NOMO-1 treated with dmso at 0.1 percent for 144 hours (cell line): ENCODE results near the gene IMPACT.

Experiments used
- DNase-seq: peaks from one replicate; lab custom pipeline; 2025; ENCODE audit not compliant: unreplicated experiment; lab: John Stamatoyannopoulos, UW

Gene IMPACT, protein sequence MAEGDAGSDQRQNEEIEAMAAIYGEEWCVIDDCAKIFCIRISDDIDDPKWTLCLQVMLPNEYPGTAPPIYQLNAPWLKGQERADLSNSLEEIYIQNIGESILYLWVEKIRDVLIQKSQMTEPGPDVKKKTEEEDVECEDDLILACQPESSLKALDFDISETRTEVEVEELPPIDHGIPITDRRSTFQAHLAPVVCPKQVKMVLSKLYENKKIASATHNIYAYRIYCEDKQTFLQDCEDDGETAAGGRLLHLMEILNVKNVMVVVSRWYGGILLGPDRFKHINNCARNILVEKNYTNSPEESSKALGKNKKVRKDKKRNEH

GRCh38 chr18:24426398-24427294, at the start of gene IMPACT:
IMPACT (plus strand) TSS chr18:24426670; CDS start chr18:24426757, 87 bp downstream.
- peak; percentile 77 for DNase-seq

- DNase-seq = no peak
These were observed 47.9 kb upstream of the IMPACT start for GRCh38 chr18:24378598-24378997.

GRCh38 chr18:24380163-24380747, 46.2 kb upstream of the IMPACT start:
- DNase-seq = no peak

DNA sequence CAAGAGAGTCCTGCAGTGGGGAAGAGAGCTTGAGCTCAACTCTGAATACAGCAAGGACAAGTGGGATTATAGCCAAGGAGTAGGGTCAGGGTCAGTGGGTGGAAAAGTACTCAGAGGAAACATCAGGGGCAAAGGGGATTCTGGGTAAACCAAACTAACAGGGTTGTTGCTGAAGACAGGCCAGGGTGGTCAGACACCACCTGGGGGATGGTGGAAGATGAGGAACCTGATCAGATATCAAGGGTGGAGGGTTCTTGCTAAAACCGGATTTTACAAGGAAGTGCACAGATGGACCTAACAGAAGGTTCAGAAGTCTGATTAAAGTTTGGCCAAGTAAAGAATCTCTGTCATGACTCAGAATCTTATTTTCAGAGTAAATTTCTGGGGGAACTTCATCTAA, 45.3 kb upstream of the IMPACT start:
- DNase-seq = no peak

- DNase-seq = peak; percentile 35
These were observed 39.8 kb upstream of the IMPACT start for GRCh38 chr18:24386681-24387080.

- no peak for DNase-seq
These were observed 37.5 kb upstream of the IMPACT start for GRCh38 chr18:24388957-24389356.

DNA sequence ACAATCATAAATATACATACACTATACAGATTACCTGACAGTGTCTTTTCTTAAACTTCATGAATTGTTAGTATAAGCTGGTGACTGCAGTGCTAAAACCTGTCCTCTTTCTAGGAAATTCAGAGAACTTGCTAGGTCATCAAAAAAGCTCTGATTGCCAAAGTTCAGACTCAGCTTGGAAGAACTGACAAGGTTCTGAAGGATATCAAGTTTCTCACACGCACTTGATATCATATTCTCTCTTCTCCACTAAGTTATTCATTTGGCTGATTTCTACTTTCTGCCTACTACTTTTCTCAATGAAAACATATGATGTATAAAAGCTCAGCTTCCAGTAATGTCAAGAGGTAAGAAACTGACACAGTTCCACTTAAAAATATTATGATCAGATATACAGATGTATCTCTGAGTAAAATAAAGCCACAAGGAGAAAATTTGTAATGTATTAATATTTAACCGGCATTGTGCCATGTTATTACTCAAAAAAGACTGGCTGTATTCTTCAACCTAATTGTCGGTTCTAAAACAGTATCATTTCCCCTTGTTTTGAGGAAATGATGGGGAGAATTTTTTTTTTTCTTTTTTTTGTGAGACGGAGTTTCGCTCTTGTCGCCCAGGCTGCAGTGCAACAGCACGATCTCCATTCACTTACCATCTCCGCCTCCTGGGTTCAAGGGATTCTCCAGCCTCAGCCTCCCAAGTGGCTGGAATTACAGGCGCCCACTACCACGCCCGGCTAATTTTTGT, 31.2 kb upstream of the IMPACT start:
- peak; percentile 57 for DNase-seq

DNA sequence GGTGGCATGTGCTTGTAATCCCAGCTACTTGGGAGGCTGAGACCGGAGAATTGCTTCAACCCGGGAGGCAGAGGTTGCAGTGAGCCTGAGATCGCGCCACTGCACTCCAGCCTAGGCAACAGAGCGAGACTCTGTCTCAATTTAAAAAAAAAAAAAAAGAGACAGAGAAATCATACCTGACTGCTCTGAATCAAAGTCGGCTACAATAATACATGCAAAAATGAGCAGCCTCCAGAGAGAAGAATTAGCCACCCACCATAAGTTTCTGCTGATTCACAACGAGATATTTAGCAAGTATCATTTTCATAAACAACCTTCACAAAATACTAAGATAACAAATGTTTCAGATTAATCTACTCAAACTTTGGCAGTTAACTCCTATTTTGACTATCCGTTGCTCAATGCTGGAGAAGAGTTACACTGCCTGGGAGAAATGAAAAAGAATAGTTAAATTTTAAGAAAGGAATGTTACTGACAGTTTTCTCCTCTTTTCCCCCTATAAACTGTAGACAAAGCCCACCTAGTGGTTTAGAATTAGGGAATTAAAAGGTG, 30.3 kb upstream of the IMPACT start:
- DNase-seq = no peak

- peak; percentile 46 for DNase-seq
These were observed 29.3 kb upstream of the IMPACT start for GRCh38 chr18:24397131-24397693.

DNA sequence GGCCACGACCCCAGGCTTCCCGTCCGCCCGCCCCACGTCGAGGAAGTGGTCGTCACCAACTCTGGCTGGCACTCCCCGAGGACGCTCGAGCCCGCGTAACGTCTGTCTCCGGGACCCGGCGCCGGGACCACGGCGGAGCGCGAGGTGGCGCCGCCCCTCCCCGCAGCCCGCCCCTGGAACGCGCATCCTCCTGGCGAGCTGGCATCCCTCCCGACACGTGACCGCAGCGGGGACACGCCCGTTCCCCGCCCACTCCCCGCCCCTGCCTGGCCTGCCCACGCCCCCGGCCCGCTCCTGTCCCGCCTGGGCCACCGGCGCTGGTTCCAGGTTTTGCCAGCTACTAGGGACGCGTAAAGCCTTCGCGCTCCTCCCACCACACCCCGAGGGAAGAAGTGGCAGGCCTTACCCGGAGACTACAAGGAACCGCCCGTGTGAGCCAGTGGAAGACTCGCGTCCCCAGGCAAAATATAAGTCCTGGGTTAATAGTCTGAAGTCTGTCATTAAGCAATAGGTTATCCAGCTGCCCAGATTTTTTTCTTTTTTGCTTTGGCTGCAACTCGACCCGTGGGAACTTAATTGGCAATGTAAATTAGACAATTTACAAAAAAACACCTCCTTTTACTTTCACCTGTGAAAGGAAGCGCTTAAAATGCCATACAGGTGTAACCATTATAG, 28.6 kb upstream of the IMPACT start, which contains the start of gene OSBPL1A:
Gene OSBPL1A, minus strand, starts transcription at position 131 of the 675 bp plus-strand sequence. CDS start 20,291 bp downstream, outside the sequence.
- DNase-seq = peak; percentile 92

DNA sequence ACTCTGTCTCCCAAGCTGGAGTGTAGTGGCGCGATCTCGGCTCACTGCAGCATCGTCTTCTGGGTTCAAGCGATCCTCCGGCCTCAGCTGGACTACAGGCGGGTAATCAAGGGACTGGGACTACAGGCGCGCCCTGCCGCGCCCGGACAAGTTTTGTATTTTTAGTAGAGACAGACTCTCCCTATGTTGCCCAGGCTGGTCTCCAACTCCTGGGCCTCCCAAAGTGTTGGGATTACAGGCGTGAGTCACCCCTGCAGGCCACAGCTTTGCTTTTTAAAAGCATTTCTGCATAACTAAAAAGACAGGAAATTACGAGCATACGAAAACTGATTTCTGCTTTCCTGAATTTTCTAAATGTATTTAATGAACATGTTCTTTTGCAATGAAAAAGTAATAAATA, 27.9 kb upstream of the IMPACT start:
- DNase-seq = no peak

DNA sequence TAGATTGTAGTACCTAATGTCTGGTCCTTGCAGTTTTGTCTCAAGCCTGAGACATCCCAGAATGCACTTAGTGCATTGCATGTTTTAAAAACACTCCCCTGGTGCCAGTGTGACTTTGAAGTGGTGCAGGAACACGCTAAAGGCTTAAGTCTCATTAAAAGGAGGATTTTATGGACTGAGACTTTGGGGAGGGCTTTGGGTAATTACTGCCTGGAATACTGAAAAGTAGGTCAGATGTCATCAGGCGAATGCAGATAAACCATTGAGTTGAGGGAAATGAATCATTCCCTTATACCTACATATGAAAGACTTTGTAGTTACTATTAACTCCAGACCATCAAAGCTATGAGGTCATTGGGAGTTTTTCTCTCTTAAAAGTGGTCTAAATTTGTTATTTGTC, 25.9 kb upstream of the IMPACT start:
- DNase-seq = no peak

- DNase-seq = no peak
These were observed 24.2 kb upstream of the IMPACT start for GRCh38 chr18:24402209-24402785.

DNA sequence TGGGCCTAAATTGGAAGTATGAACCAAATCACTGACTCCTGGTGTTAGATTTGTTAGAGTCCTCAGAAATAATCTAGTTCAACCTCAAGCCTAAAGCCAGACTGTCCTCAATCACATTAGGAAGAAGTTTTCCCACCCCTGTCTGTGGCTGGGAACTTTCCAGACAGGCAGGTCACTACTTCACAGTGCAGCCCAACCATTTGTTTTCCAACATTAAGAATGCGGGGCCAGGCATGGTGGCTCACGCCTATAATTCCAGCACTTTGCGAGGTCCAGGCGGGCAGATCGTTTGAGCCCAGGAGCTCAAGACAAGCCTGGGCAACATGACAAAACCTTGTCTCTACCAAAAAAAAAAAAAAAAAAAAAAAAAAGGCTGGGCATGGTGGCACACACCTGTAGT, 23.4 kb upstream of the IMPACT start:
- DNase-seq = no peak

GRCh38 chr18:24404591-24404990, 21.9 kb upstream of the IMPACT start:
- DNase-seq = no peak

DNA sequence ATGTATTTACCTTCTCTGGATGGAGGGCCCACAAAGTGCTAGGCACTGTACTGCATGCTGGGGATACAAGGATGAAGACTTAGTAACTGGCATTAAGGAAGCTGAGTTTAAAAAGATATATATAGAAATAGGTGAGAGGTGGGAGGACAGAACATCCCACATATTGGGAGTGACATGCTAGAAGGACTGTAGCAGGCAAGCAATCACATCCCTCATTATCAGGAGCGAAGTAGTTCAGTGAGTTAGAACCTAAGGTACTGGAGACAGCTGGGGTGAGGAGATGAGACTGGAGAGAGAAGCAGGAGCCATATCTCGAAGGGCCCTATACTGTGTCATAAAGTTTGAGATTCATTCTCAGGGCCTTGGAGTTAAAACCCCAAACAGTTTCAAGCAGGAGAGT, 18.0 kb upstream of the IMPACT start:
- DNase-seq = no peak

GRCh38 chr18:24413148-24413547, 13.3 kb upstream of the IMPACT start:
- no peak for DNase-seq

DNA sequence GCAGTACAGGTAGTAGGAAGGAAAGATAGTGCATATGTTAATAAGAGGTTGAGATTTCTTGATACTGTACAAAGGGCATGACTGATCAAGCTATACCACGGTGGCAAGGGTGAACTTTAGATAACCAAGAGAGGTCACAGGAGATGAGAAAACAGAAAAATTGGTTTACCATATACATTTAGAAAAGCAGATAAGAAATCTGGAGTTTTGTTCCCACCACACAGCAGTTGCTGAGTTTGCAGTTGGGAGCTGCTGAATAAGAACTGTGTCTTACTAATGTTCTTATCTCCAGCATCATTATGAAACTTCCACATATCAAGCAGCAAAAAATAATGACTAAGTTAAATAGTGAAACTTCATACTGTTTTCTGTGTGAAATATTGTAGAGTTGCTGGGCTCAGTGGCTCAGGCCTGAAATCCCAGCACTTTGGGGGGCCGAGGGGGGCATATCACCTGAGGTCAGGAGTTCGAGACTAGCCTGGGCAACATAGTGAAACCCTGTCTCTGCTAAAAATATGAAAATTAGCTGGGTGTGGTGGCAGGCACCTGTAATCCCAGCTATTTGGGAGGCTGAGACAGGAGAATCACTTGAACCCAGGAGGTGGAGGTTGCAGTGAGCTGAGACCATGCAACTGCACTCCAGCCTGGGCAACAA, 12.0 kb upstream of the IMPACT start:
- DNase-seq = no peak

DNA sequence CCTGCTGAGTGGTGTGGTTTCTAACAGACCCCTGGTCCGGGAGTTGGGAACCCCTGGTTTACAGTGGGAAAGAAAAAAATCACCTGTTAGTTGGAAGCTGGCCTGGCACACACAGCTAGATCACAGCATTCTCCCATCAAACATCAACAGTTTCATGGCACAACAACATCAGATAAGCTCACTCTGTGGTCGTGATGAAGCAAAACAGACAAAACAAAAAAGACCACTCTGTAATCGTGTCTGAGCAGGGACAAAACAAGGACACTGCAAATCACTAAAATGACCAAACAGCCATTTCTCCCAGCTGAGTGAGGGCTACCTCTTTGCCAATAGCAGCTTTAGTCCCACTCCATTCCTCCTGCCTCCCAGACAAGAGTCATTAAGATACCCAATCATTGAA, 9.0 kb upstream of the IMPACT start:
- DNase-seq = no peak
